SK-N-SH treated with all-trans-retinoic acid at 6 μM for 48 hours (cell line): ENCODE results near the gene PBX1.

ENCODE experiments used
- ATAC-seq: fragments of 200-7000 bp; cut with Tn5 transposase; 3 replicates; pipeline ENCODE4 v1.9.1; 2020; ENCODE audit warnings: mild to moderate bottlenecking, moderate library complexity
- ARNTL ChIP-seq: fragments of 450-650 bp; formaldehyde crosslinking; IDR thresholded peaks from 2 replicates; pipeline ENCODE4 v1.5.0; 2020; ENCODE audit warnings: low read depth, mild to moderate bottlenecking, moderate library complexity, borderline replicate concordance
- BACH2 ChIP-seq: fragments of 250-450 bp; sonication (Bioruptor Pico); IDR thresholded peaks from 2 replicates; pipeline ENCODE4 v1.9.0; 2021; ENCODE audit warnings: mild to moderate bottlenecking, borderline replicate concordance
- CSDC2 ChIP-seq: fragments of 250-450 bp; sonication (Bioruptor Pico); IDR thresholded peaks from 2 replicates; pipeline ENCODE4 v1.5.0; 2020; ENCODE audit warnings: mild to moderate bottlenecking, moderate library complexity
- CSRNP3 ChIP-seq: fragments of 250-450 bp; sonication (Bioruptor Pico); IDR thresholded peaks from 2 replicates; pipeline ENCODE4 v1.5.1; 2021; ENCODE audit warnings: mild to moderate bottlenecking, moderate library complexity
- ESRRG ChIP-seq: fragments of 250-450 bp; sonication (Bioruptor Pico); IDR thresholded peaks from 2 replicates; pipeline ENCODE4 v1.6.1; 2021; ENCODE audit warnings: mild to moderate bottlenecking
- GLIS3 ChIP-seq: fragments of 250-450 bp; sonication (Bioruptor Pico); IDR thresholded peaks from 2 replicates; pipeline ENCODE4 v1.5.0; 2020; ENCODE audit warnings: mild to moderate bottlenecking, moderate library complexity
- ISL1 ChIP-seq: fragments of 250-450 bp; sonication (Bioruptor Pico); IDR thresholded peaks from 2 replicates; pipeline ENCODE4 v2.1.2; 2022; ENCODE audit warnings: mild to moderate bottlenecking, moderate library complexity
- OSR1 ChIP-seq: fragments of 250-450 bp; sonication (Bioruptor Pico); IDR thresholded peaks from 2 replicates; pipeline ENCODE4 v1.8.0; 2022; ENCODE audit warnings: moderate library complexity, mild to moderate bottlenecking, inconsistent platforms
- POU6F1 ChIP-seq: fragments of 250-450 bp; sonication (Bioruptor Pico); IDR thresholded peaks from 2 replicates; pipeline ENCODE4 v1.8.0; 2021; ENCODE audit warnings: low read depth, mild to moderate bottlenecking, moderate library complexity, borderline replicate concordance
- PPARA ChIP-seq: fragments of 250-450 bp; sonication (Bioruptor Pico); IDR thresholded peaks from 2 replicates; pipeline ENCODE4 v1.5.0; 2020; ENCODE audit warnings: mild to moderate bottlenecking, borderline replicate concordance
- RARB ChIP-seq: fragments of 250-450 bp; sonication (Bioruptor Pico); IDR thresholded peaks from 2 replicates; pipeline ENCODE4 v1.8.0; 2021; ENCODE audit warnings: mild to moderate bottlenecking, moderate library complexity
- SNAI2 ChIP-seq: fragments of 250-450 bp; sonication (Bioruptor Pico); IDR thresholded peaks from 2 replicates; pipeline ENCODE4 v1.5.0; 2020; ENCODE audit warnings: mild to moderate bottlenecking, moderate library complexity
- TCF4 ChIP-seq: fragments of 250-450 bp; sonication (Bioruptor Pico); IDR thresholded peaks from 2 replicates; pipeline ENCODE4 v1.8.0; 2021; ENCODE audit warnings: mild to moderate bottlenecking, moderate library complexity, borderline replicate concordance
- TOX ChIP-seq: fragments of 250-450 bp; sonication (Bioruptor Pico); IDR thresholded peaks from 2 replicates; pipeline ENCODE4 v1.8.0; 2021; ENCODE audit warnings: mild to moderate bottlenecking, moderate library complexity, borderline replicate concordance
- TSHZ2 ChIP-seq: fragments of 250-450 bp; sonication (Bioruptor Pico); IDR thresholded peaks from 2 replicates; pipeline ENCODE4 v1.5.0; 2020; ENCODE audit warnings: mild to moderate bottlenecking, moderate library complexity
- ZC3H10 ChIP-seq: fragments of 250-450 bp; sonication (Bioruptor Pico); IDR thresholded peaks from 2 replicates; pipeline ENCODE4 v1.5.1; 2021; ENCODE audit warnings: mild to moderate bottlenecking, moderate library complexity
- ZFP3 ChIP-seq: fragments of 250-450 bp; sonication (Bioruptor Pico); IDR thresholded peaks from 2 replicates; pipeline ENCODE4 v1.5.0; 2020; ENCODE audit warnings: mild to moderate bottlenecking, moderate library complexity
- ZFP30 ChIP-seq: fragments of 450-650 bp; formaldehyde crosslinking; IDR thresholded peaks from 2 replicates; pipeline ENCODE4 v1.5.0; 2022; ENCODE audit warnings: mild to moderate bottlenecking, moderate library complexity
- ZNF70 ChIP-seq: fragments of 450-650 bp; formaldehyde crosslinking; IDR thresholded peaks from 2 replicates; pipeline ENCODE4 v1.5.0; 2020; ENCODE audit warnings: mild to moderate bottlenecking, moderate library complexity
- TF ChIP-seq, protein P1 (sequence below): fragments of 250-450 bp; sonication (Bioruptor Pico); IDR thresholded peaks from 2 replicates; pipeline ENCODE4 v1.5.1; 2020; ENCODE audit warnings: low read depth, mild to moderate bottlenecking, moderate library complexity
- TF ChIP-seq, protein P2 (sequence below): fragments of 250-450 bp; sonication (Bioruptor Pico); IDR thresholded peaks from 2 replicates; pipeline ENCODE4 v1.8.0; 2020; ENCODE audit warnings: mild to moderate bottlenecking, moderate library complexity, borderline replicate concordance

PBX1 gene

GRCh38 chr1:164759979-164760469 is 201.0 kb downstream of the PBX1 start:
- ATAC-seq = no peak
- TF ChIP-seq, protein P1, sequence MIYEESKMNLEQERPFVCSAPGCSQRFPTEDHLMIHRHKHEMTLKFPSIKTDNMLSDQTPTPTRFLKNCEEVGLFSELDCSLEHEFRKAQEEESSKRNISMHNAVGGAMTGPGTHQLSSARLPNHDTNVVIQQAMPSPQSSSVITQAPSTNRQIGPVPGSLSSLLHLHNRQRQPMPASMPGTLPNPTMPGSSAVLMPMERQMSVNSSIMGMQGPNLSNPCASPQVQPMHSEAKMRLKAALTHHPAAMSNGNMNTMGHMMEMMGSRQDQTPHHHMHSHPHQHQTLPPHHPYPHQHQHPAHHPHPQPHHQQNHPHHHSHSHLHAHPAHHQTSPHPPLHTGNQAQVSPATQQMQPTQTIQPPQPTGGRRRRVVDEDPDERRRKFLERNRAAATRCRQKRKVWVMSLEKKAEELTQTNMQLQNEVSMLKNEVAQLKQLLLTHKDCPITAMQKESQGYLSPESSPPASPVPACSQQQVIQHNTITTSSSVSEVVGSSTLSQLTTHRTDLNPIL (CRISPR knock-in tag) = no peak
- TF ChIP-seq, protein P2, sequence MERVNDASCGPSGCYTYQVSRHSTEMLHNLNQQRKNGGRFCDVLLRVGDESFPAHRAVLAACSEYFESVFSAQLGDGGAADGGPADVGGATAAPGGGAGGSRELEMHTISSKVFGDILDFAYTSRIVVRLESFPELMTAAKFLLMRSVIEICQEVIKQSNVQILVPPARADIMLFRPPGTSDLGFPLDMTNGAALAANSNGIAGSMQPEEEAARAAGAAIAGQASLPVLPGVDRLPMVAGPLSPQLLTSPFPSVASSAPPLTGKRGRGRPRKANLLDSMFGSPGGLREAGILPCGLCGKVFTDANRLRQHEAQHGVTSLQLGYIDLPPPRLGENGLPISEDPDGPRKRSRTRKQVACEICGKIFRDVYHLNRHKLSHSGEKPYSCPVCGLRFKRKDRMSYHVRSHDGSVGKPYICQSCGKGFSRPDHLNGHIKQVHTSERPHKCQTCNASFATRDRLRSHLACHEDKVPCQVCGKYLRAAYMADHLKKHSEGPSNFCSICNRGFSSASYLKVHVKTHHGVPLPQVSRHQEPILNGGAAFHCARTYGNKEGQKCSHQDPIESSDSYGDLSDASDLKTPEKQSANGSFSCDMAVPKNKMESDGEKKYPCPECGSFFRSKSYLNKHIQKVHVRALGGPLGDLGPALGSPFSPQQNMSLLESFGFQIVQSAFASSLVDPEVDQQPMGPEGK = no peak
- no peak for TF ChIP-seq GLIS3
- no peak for TF ChIP-seq TOX (CRISPR knock-in tag)
- TF ChIP-seq CSRNP3 (CRISPR knock-in tag) = no peak
- TF ChIP-seq RARB (CRISPR knock-in tag) = no peak
- TF ChIP-seq ESRRG = no peak
- no peak for TF ChIP-seq POU6F1
- TF ChIP-seq TCF4 (CRISPR knock-in tag) = no peak
- TF ChIP-seq ZFP3 (CRISPR knock-in tag) = no peak
- no peak for TF ChIP-seq ZNF70 (CRISPR knock-in tag)
- no peak for TF ChIP-seq ZFP30 (CRISPR knock-in tag)
- no peak for TF ChIP-seq CSDC2 (CRISPR knock-in tag)
- no peak for TF ChIP-seq BACH2 (CRISPR knock-in tag)
- no peak for TF ChIP-seq OSR1 (CRISPR knock-in tag)
- no peak for TF ChIP-seq SNAI2
- no peak for TF ChIP-seq PPARA (CRISPR knock-in tag)
- TF ChIP-seq TSHZ2 = no peak
- no peak for TF ChIP-seq ZC3H10 (CRISPR knock-in tag)
- no peak for TF ChIP-seq ARNTL (CRISPR knock-in tag)
- TF ChIP-seq, all 23 proteins: peak for 0

DNA sequence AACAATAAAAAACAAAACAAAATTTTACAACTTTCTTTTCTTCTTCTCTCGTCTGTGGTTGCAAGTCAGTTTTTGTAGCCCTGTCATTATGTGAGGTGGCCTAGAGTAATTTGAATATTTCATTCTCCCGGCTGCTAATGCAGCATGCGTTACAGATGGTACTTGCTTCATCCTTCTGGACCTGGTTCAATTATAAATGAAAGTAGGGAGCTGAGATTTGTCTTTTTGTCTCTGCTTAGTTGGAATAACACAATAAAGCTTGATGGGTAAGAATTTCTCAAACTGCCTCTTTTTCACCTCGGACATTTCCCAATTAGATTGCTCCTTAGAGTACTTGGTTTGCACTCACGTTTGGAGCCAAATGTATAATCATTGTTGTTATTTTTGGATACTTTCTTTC is 201.6 kb downstream of the PBX1 start:
- TF ChIP-seq TSHZ2 (no peak), TCF4 (CRISPR knock-in tag) (no peak), POU6F1 (no peak), ISL1 (CRISPR knock-in tag) (no peak), TOX (CRISPR knock-in tag) (no peak), PPARA (CRISPR knock-in tag) (no peak), CSDC2 (CRISPR knock-in tag) (no peak), ZC3H10 (CRISPR knock-in tag) (no peak), SNAI2 (no peak), ARNTL (CRISPR knock-in tag) (no peak), ZFP30 (CRISPR knock-in tag) (no peak)
- no peak for ATAC-seq
